ENCODE measurements around the gene INPP1.

The INPP1 gene

GRCh38 chr2:190315273-190315672 lies 28.1 kb upstream of the INPP1 start:
- TF ChIP-seq CEBPB (IDR thresholded peaks at IDR 0.05) (no peak), MAX (IDR thresholded peaks at IDR 0.05) (no peak), NFIC (IDR thresholded peaks at IDR 0.05) (no peak), EP300 (IDR thresholded peaks at IDR 0.05; ENCODE audit: borderline replicate concordance) (no peak), RAD21 (IDR thresholded peaks at IDR 0.05; ENCODE audit: low read depth) (no peak), EGR1 (IDR thresholded peaks at IDR 0.05) (no peak), FOXM1 (IDR thresholded peaks at IDR 0.05; ENCODE audit: borderline replicate concordance, low read depth) (no peak), TEAD4 (IDR thresholded peaks at IDR 0.05) (no peak), CREB1 (IDR thresholded peaks at IDR 0.05; ENCODE audit: low read depth) (no peak), YY1 (IDR thresholded peaks at IDR 0.05; ENCODE audit: low read depth) (no peak), TCF12 (IDR thresholded peaks at IDR 0.05; ENCODE audit: low read depth) (no peak), TAF1 (IDR thresholded peaks at IDR 0.05; ENCODE audit: low read depth) (no peak), ZBTB7A (IDR thresholded peaks at IDR 0.05; ENCODE audit: low read depth) (no peak)
- TF ChIP-seq, protein P1, sequence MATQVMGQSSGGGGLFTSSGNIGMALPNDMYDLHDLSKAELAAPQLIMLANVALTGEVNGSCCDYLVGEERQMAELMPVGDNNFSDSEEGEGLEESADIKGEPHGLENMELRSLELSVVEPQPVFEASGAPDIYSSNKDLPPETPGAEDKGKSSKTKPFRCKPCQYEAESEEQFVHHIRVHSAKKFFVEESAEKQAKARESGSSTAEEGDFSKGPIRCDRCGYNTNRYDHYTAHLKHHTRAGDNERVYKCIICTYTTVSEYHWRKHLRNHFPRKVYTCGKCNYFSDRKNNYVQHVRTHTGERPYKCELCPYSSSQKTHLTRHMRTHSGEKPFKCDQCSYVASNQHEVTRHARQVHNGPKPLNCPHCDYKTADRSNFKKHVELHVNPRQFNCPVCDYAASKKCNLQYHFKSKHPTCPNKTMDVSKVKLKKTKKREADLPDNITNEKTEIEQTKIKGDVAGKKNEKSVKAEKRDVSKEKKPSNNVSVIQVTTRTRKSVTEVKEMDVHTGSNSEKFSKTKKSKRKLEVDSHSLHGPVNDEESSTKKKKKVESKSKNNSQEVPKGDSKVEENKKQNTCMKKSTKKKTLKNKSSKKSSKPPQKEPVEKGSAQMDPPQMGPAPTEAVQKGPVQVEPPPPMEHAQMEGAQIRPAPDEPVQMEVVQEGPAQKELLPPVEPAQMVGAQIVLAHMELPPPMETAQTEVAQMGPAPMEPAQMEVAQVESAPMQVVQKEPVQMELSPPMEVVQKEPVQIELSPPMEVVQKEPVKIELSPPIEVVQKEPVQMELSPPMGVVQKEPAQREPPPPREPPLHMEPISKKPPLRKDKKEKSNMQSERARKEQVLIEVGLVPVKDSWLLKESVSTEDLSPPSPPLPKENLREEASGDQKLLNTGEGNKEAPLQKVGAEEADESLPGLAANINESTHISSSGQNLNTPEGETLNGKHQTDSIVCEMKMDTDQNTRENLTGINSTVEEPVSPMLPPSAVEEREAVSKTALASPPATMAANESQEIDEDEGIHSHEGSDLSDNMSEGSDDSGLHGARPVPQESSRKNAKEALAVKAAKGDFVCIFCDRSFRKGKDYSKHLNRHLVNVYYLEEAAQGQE (IDR thresholded peaks at IDR 0.05; ENCODE audit: low read depth): no peak
- TF ChIP-seq, protein P2, sequence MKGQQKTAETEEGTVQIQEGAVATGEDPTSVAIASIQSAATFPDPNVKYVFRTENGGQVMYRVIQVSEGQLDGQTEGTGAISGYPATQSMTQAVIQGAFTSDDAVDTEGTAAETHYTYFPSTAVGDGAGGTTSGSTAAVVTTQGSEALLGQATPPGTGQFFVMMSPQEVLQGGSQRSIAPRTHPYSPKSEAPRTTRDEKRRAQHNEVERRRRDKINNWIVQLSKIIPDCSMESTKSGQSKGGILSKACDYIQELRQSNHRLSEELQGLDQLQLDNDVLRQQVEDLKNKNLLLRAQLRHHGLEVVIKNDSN (IDR thresholded peaks at IDR 0.05): no peak

DNA sequence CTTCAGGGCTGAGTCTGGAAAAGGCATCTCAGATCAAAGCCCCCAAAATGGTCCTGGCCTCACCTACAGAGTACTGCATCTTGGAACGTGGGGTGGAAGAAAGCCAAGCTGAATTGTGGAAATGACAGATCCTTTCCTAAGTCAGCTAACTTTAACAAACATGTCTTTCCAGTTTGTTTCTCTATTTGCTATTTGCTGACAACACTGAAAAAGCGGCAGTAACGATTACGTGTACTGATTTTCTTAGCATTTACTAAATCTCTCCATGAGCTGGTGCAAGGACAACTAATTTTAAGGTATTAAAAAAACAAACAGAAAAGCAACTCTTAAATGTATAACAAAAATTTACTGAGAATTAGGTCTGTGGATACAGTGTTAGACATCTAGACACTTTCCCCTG lies 24.9 kb upstream of the INPP1 start:
- TF ChIP-seq MAX (IDR thresholded peaks at IDR 0.05) (no peak), FOXM1 (IDR thresholded peaks at IDR 0.05; ENCODE audit: borderline replicate concordance, low read depth) (no peak), CREB1 (IDR thresholded peaks at IDR 0.05; ENCODE audit: low read depth) (no peak), TEAD4 (IDR thresholded peaks at IDR 0.05) (no peak), TAF1 (IDR thresholded peaks at IDR 0.05; ENCODE audit: low read depth) (no peak), RAD21 (IDR thresholded peaks at IDR 0.05; ENCODE audit: low read depth) (no peak), EP300 (IDR thresholded peaks at IDR 0.05; ENCODE audit: borderline replicate concordance) (no peak), ZBTB7A (IDR thresholded peaks at IDR 0.05; ENCODE audit: low read depth) (no peak), CEBPB (IDR thresholded peaks at IDR 0.05) (no peak)
- TF ChIP-seq, protein P1 (IDR thresholded peaks at IDR 0.05; ENCODE audit: low read depth): no peak

- TF ChIP-seq MAX (IDR thresholded peaks at IDR 0.05): no peak; the same call in none of the 2 replicates
- TF ChIP-seq, protein P2 (IDR thresholded peaks at IDR 0.05): no peak
- no peak for TF ChIP-seq TEAD4 (IDR thresholded peaks at IDR 0.05)
- TF ChIP-seq EGR1 (IDR thresholded peaks at IDR 0.05): no peak
- no peak for TF ChIP-seq NFIC (IDR thresholded peaks at IDR 0.05)
- TF ChIP-seq RAD21 (IDR thresholded peaks at IDR 0.05; ENCODE audit: low read depth): no peak
- no peak for TF ChIP-seq CEBPB (IDR thresholded peaks at IDR 0.05)
- no peak for TF ChIP-seq FOXM1 (IDR thresholded peaks at IDR 0.05; ENCODE audit: borderline replicate concordance, low read depth)
- TF ChIP-seq TAF1 (IDR thresholded peaks at IDR 0.05; ENCODE audit: low read depth): no peak
- no peak for TF ChIP-seq CREB1 (IDR thresholded peaks at IDR 0.05; ENCODE audit: low read depth)
- no peak for TF ChIP-seq ZBTB7A (IDR thresholded peaks at IDR 0.05; ENCODE audit: low read depth)
- no peak for TF ChIP-seq TCF12 (IDR thresholded peaks at IDR 0.05; ENCODE audit: low read depth)
- no peak for TF ChIP-seq EP300 (IDR thresholded peaks at IDR 0.05; ENCODE audit: borderline replicate concordance)
Measured at GRCh38 chr2:190318931-190319554, 24.3 kb upstream of the INPP1 start.

- TF ChIP-seq TEAD4 (IDR thresholded peaks at IDR 0.05) (no peak; the same call in 1 of the 2 replicates), YY1 (IDR thresholded peaks at IDR 0.05; ENCODE audit: low read depth) (0 out of 2 replicates have a peak, but pooled peaks have one; percentile 57), EP300 (IDR thresholded peaks at IDR 0.05; ENCODE audit: borderline replicate concordance) (no peak; the same call in 1 of the 2 replicates), MAX (IDR thresholded peaks at IDR 0.05) (peak; percentile 67), RAD21 (IDR thresholded peaks at IDR 0.05; ENCODE audit: low read depth) (peak; percentile 27; the same call in 1 of the 2 replicates), CEBPB (IDR thresholded peaks at IDR 0.05) (no peak), EGR1 (IDR thresholded peaks at IDR 0.05) (no peak), NFIC (IDR thresholded peaks at IDR 0.05) (no peak), ZBTB7A (IDR thresholded peaks at IDR 0.05; ENCODE audit: low read depth) (peak; percentile 56; the same call in 1 of the 2 replicates), CREB1 (IDR thresholded peaks at IDR 0.05; ENCODE audit: low read depth) (peak; percentile 81), TAF1 (IDR thresholded peaks at IDR 0.05; ENCODE audit: low read depth) (peak; percentile 71; the same call in 1 of the 2 replicates), TCF12 (IDR thresholded peaks at IDR 0.05; ENCODE audit: low read depth) (peak; percentile 68), FOXM1 (IDR thresholded peaks at IDR 0.05; ENCODE audit: borderline replicate concordance, low read depth) (no peak)
- TF ChIP-seq, protein P2 (IDR thresholded peaks at IDR 0.05): no peak
- TF ChIP-seq, protein P1 (IDR thresholded peaks at IDR 0.05; ENCODE audit: low read depth): no peak
Measured at GRCh38 chr2:190319555-190320498, 23.6 kb upstream of the INPP1 start, which contains the start of gene HIBCH. Gene HIBCH, minus strand, starts transcription at chr2:190319826. Its CDS starts 76 bp downstream, at chr2:190319750.
